ENCODE data around the gene CIB4.

CIB4 gene

DNA sequence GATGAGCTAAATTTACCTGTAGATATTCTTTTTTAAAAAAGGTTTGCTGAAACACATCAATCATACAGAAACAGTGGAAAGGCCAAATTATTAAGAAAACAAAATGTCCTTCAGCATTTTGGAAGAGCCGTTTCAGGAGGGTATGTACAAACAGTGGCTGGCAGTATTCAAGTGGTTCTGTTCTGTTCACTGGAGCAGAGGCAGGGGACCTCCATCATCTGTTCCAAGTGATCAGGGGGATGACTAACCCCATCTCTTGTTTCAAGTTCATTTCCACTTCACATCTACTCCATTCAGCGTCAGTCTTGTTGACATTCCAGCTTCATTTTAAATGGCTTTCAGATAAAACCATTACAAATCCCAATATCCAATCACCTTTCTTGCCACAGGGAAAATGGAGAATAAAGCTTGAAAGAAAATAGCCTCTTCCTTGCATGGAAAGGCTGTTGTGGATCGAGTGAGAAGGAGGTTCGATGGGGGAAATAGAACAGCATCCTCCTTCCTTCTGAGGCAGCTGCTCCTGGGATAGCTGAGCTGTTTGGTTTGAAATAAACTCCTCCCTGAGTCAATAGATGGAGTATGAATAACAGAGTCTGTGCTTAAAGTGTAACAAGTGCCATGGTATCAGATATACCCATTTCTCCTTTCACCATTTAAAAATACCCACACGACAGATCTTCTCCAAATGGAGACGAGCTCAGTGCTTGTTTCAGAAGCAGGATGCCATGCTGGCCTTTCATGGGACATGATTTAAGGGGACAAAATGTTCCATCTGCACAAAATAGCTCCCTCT, 99.6 kb downstream of the CIB4 start:
- Histone ChIP-seq H3K27me3 (ENCODE audit: control insufficient read depth, insufficient read depth, low read length) (peaks cover 52% of the 10 kb centered on the region), H3K4me3 (ENCODE audit: low read length) (no peak overlapping the region), H3K4me2 (ENCODE audit: low read length) (no peak overlapping the region), H3K4me1 (ENCODE audit: control insufficient read depth, insufficient read depth, low read length) (no peaks in the 10 kb centered on the region), H3K36me3 (ENCODE audit: insufficient read depth, low read length) (no peaks in the 10 kb centered on the region), H3K9ac (ENCODE audit: low read depth, low read length) (no peak overlapping the region), H3K9me3 (replicated peaks; ENCODE audit: low read length) (no peaks in the 10 kb centered on the region)

- no peaks in the 10 kb centered on the region for H3K4me1 ChIP-seq (ENCODE audit: control insufficient read depth, insufficient read depth, low read length)
- no peaks in the 10 kb centered on the region for H3K9me3 ChIP-seq (replicated peaks; ENCODE audit: low read length)
Observed at GRCh38 chr2:26540961-26541360, 100.2 kb downstream of the CIB4 start.

DNA sequence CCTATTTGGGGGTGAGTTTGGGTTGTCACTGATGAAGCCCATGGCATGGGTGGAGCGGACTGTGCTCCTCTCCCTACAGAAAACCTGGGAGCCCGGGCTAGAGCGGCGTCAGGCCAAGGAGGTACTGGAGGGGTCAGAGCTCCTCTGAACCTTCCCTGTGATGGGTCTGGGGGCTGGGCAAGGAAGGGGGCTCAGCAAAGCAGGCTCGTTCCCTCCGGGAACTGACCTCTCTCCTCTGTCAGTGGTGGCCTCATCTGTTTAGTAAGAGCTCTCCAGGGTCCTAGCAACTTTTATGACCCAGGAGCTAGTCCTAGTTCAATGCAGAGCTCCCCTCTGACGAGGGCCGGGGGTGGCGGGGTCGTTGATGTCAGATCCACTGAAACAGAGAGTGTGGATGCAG, 100.9 kb downstream of the CIB4 start:
- H3K4me2 ChIP-seq (ENCODE audit: low read length) = no peak overlapping the region
- H3K9me3 ChIP-seq (replicated peaks; ENCODE audit: low read length) = no peaks in the 10 kb centered on the region
- H3K4me1 ChIP-seq (ENCODE audit: control insufficient read depth, insufficient read depth, low read length) = no peaks in the 10 kb centered on the region
- no peak overlapping the region for H3K9ac ChIP-seq (ENCODE audit: low read depth, low read length)
- no peaks in the 10 kb centered on the region for H3K36me3 ChIP-seq (ENCODE audit: insufficient read depth, low read length)
- peaks cover 58% of the 10 kb centered on the region for H3K27me3 ChIP-seq (ENCODE audit: control insufficient read depth, insufficient read depth, low read length)
- no peak overlapping the region for H3K4me3 ChIP-seq (ENCODE audit: low read length)

More at GRCh38 chr2:26540961-26541360, 100.2 kb downstream of the CIB4 start:
- Histone ChIP-seq H3K4me2 (ENCODE audit: low read length) (no peak overlapping the region), H3K27me3 (ENCODE audit: control insufficient read depth, insufficient read depth, low read length) (peaks cover 57% of the 10 kb centered on the region), H3K9ac (ENCODE audit: low read depth, low read length) (no peak overlapping the region), H3K36me3 (ENCODE audit: insufficient read depth, low read length) (no peaks in the 10 kb centered on the region), H3K4me3 (ENCODE audit: low read length) (no peak overlapping the region)

DNA sequence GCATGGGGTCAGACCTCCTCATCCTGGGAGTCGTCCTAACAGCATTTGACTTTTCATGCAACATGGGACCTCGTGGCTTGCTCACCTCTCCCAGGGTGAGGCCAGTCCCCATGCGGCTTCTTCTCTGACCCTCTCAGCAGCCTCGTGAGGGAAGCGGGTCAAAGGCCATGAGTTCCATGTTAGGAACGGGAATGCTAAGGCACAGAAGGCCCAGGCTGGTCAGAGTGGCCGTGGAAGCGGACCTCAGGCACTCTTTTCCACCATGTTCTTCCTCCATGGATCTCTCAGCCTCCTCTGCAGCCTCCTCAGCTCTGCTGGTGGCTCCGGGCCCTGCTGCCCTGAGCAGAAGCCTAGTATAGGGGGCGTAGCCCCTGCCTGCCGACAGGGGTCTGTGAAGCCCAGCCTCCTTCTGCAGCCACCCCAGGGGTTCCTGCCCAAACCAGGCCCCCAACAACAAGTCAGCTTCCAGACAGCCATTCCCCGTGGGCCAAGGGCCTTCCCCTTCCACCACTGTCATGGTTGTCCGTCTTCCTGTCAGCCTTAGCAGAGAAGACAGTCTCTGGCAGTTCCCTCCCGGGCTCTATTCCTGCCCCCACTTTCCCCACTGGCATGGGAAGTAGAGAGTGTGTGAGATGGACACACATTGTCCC, 103.2 kb downstream of the CIB4 start:
- peaks cover 62% of the 10 kb centered on the region for H3K27me3 ChIP-seq (ENCODE audit: control insufficient read depth, insufficient read depth, low read length)
- no peak overlapping the region for H3K9ac ChIP-seq (ENCODE audit: low read depth, low read length)
- H3K9me3 ChIP-seq (replicated peaks; ENCODE audit: low read length) = no peaks in the 10 kb centered on the region

DNA sequence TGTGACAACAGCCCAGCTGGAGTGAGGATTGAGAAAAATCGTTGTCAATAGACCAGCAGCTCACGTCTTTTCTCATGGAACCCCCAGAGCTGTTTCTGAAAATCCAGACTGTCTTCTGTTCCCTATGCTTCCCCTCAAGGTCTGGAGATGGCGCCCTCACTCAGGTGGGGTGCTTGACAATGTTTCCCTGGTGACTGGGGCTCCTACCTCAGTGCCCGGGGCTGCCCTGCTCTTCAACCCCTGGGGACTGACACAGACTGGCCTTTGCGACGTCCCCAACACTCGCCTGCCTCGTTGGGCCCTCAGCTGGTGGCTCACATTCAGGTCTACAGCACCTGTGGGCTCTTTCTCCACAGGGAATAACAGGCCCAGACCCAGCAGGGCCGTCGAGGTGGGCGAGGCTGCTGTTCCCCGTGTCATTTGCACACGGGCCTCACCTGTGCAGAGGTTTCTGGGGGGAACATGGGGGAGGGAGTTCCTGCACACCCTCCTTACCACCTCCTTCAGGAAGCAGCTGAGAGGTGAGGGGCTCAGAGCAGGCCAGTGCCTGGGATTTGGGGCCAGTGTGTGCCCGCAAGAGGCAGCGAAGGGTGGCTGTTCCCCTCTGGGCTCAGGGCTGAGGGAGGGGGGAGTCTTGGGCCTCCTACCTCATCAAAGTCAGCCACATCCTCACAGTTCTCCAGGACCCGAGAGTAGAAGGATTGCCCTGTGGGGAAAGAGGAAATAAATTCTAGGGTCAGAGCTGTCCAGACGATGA, 103.9 kb downstream of the CIB4 start:
- Histone ChIP-seq H3K9me3 (replicated peaks; ENCODE audit: low read length) (no peaks in the 10 kb centered on the region), H3K4me1 (ENCODE audit: control insufficient read depth, insufficient read depth, low read length) (no peaks in the 10 kb centered on the region), H3K36me3 (ENCODE audit: insufficient read depth, low read length) (no peaks in the 10 kb centered on the region), H3K4me3 (ENCODE audit: low read length) (no peak overlapping the region), H3K9ac (ENCODE audit: low read depth, low read length) (no peak overlapping the region), H3K4me2 (ENCODE audit: low read length) (no peak overlapping the region), H3K27me3 (ENCODE audit: control insufficient read depth, insufficient read depth, low read length) (peaks cover 62% of the 10 kb centered on the region)

More for the DNA sequence above, 103.2 kb downstream of the CIB4 start:
- H3K4me3 ChIP-seq (ENCODE audit: low read length) = no peak overlapping the region
- H3K36me3 ChIP-seq (ENCODE audit: insufficient read depth, low read length) = no peaks in the 10 kb centered on the region
- H3K4me1 ChIP-seq (ENCODE audit: control insufficient read depth, insufficient read depth, low read length) = no peaks in the 10 kb centered on the region
- H3K4me2 ChIP-seq (ENCODE audit: low read length) = no peak overlapping the region

DNA sequence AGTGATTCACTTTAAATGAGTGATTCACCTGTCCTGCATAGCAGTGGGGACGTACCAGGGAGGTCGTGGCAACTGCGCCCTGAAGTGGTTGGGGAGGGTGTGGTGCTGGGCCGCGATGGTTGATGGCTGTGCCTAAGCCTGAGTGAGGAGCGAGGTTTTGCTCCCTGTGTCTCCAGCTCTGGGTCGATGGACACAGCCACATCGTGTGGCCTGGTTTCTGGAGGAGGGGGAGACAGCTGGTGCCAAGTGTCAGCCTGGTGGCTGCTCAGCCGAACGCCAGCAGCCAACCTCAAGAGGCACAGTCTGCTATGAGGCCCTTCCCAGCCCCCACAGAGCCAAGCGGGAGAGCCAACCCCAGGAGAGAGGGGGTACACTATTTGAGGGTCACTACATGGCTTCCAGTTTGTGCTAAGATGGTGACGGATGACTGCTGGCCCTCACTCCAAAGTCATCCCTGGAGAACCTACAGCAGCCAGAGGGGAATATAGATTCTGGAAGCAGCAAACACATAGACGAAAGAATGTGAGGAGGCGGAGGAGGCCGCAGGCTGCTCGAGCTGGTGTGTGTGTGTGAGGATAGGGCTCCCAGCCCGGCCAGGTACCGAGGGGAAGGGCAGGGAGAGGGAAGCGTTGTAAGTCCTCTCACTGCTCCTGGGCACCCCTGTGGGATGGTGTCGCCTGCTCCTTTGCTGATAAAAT, 104.6 kb downstream of the CIB4 start:
- H3K9me3 ChIP-seq (replicated peaks; ENCODE audit: low read length) = no peaks in the 10 kb centered on the region
- no peak overlapping the region for H3K4me2 ChIP-seq (ENCODE audit: low read length)
- H3K4me3 ChIP-seq (ENCODE audit: low read length) = no peak overlapping the region
- H3K9ac ChIP-seq (ENCODE audit: low read depth, low read length) = no peak overlapping the region
- H3K27me3 ChIP-seq (ENCODE audit: control insufficient read depth, insufficient read depth, low read length) = peaks cover 58% of the 10 kb centered on the region
- H3K36me3 ChIP-seq (ENCODE audit: insufficient read depth, low read length) = no peaks in the 10 kb centered on the region
- H3K4me1 ChIP-seq (ENCODE audit: control insufficient read depth, insufficient read depth, low read length) = no peaks in the 10 kb centered on the region

GRCh38 chr2:26535663-26536275, 105.4 kb downstream of the CIB4 start:
- H3K9ac ChIP-seq (ENCODE audit: low read depth, low read length) = no peak overlapping the region
- H3K27me3 ChIP-seq (ENCODE audit: control insufficient read depth, insufficient read depth, low read length) = peaks cover 60% of the 10 kb centered on the region
- H3K9me3 ChIP-seq (replicated peaks; ENCODE audit: low read length) = no peaks in the 10 kb centered on the region
- no peaks in the 10 kb centered on the region for H3K36me3 ChIP-seq (ENCODE audit: insufficient read depth, low read length)
- no peaks in the 10 kb centered on the region for H3K4me1 ChIP-seq (ENCODE audit: control insufficient read depth, insufficient read depth, low read length)
- H3K4me2 ChIP-seq (ENCODE audit: low read length) = no peak overlapping the region
- H3K4me3 ChIP-seq (ENCODE audit: low read length) = no peak overlapping the region

DNA sequence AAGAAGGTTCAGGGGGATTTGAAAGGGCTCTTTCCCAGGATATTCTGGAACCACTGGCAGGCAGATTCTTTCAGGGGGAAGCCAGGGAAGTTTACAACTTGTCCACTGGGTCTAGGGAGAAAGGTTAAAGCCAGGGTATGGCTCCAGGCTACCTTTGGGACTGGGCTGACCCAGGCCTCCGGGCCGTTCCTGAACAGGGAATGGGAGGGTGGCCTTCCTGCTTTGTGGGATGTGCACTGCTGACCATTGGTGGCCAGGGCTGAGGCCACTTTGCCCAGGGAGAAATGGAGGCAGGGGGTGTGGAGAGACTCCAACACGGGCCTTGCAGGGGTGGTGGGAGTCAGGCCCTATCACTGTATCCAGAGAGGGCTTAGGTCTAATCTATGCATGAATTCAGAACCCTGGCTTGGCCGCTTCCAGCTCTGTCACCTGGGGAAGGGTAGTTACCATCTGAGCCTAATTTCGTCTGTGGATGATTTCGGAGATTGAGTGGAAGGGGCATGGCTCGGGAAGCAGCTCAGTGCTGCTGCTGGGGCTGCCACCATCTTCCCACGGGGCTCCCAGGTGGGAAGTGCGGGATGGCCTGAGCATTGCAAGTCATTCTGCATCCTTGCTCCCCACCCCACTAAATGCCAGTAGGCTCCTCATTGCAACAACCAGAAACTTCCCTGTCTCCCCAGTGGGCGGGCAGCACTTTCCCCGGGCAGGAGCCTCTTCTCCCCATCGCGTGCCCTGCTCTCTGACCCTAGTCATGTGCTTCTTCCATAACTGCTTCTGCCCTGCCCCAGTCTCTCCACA, 106.1 kb downstream of the CIB4 start:
- H3K36me3 ChIP-seq (ENCODE audit: insufficient read depth, low read length) = no peaks in the 10 kb centered on the region
- no peak overlapping the region for H3K4me3 ChIP-seq (ENCODE audit: low read length)
- no peak overlapping the region for H3K4me2 ChIP-seq (ENCODE audit: low read length)
- no peak overlapping the region for H3K9ac ChIP-seq (ENCODE audit: low read depth, low read length)
- H3K9me3 ChIP-seq (replicated peaks; ENCODE audit: low read length) = no peaks in the 10 kb centered on the region
- no peaks in the 10 kb centered on the region for H3K4me1 ChIP-seq (ENCODE audit: control insufficient read depth, insufficient read depth, low read length)
- peaks cover 55% of the 10 kb centered on the region for H3K27me3 ChIP-seq (ENCODE audit: control insufficient read depth, insufficient read depth, low read length)

DNA sequence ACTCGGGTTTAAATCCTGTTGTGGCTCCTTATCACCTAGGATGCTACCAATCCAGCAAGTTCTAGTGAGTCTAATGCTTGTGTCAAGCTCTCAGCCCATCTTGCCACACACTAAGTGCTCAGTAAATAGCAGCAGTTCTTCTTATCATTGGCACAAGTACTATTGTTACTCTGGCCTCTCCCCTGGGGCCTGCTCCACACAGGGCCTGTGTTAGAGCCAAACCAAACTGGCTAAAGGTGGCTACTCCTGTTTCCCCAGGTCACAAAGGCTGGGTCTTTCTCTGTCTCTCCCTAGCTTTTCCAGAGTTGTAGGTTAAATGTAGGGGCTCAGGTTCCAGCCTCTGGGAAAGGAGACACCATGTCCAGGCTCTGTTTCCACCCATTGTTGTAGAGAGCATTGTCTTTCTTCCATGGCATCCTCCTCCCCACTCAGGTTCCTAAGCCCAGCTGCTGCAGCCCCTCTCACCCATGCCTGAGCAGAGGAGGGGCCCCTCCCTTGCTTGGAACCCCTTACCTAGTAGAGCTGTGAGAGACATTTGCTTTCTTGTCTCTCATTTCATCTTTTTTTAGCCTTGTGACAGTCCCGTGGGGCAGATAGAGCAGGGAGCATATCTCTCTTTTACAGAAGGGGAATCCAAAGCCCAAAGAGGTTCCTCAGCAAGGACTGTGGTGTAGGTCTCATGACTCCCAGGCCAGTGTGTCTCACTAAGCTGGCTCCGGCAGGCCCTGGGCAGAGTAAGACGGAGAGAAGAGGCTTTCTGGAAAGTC, 106.9 kb downstream of the CIB4 start:
- no peak overlapping the region for H3K4me2 ChIP-seq (ENCODE audit: low read length)
- no peak overlapping the region for H3K9ac ChIP-seq (ENCODE audit: low read depth, low read length)
- H3K36me3 ChIP-seq (ENCODE audit: insufficient read depth, low read length) = no peaks in the 10 kb centered on the region
- no peaks in the 10 kb centered on the region for H3K4me1 ChIP-seq (ENCODE audit: control insufficient read depth, insufficient read depth, low read length)
- no peaks in the 10 kb centered on the region for H3K9me3 ChIP-seq (replicated peaks; ENCODE audit: low read length)
- peaks cover 57% of the 10 kb centered on the region for H3K27me3 ChIP-seq (ENCODE audit: control insufficient read depth, insufficient read depth, low read length)
- no peak overlapping the region for H3K4me3 ChIP-seq (ENCODE audit: low read length)

DNA sequence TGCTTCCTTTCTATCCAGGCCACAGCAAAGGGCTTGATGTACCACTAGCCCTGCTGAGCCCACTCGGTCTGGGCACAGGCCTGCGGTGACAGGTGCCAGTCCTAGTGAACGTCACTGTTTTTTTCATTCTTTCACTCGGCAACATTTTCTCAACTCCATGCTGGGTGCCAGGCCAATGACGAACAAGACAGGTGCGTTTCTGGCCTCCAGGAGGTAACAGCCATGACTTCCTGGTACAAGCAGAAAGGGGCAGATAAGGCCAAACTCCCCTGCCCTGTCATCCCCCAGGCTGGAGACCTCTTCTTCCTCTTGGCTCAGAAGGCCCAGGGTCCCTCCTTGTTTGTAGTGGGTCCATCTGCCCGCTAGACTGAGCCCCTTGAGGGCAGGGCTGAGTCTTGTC, 107.5 kb downstream of the CIB4 start:
- H3K27me3 ChIP-seq (ENCODE audit: control insufficient read depth, insufficient read depth, low read length) = peaks cover 61% of the 10 kb centered on the region
- no peak overlapping the region for H3K4me2 ChIP-seq (ENCODE audit: low read length)
- no peaks in the 10 kb centered on the region for H3K4me1 ChIP-seq (ENCODE audit: control insufficient read depth, insufficient read depth, low read length)
- no peak overlapping the region for H3K4me3 ChIP-seq (ENCODE audit: low read length)
- H3K9ac ChIP-seq (ENCODE audit: low read depth, low read length) = no peak overlapping the region
- no peaks in the 10 kb centered on the region for H3K36me3 ChIP-seq (ENCODE audit: insufficient read depth, low read length)
- no peaks in the 10 kb centered on the region for H3K9me3 ChIP-seq (replicated peaks; ENCODE audit: low read length)

Measured in skeletal muscle satellite cell (primary cell).